ENCODE results near the gene CMC1.

The CMC1 gene

DNA sequence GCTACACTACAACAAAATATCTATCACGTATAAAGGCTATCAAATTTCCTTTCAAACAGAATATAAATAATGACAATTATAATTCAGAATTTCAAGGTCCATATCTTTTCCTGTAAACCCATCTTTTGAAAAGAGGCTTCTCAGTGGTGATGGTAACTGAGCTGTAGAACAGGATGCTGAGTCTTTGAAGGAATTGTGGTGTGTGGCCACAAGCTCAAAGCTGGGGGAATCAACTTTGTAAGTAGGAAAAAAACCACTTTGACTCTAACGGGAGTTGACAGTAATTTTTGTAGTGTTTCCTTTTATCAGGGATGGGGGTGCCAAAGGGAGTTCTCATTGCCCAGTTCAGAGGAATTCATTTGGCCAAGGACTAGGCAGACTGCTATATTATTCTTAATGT, 93.8 kb downstream of the CMC1 start:
- no peaks in the 10 kb centered on the region for H3K27me3 ChIP-seq (ENCODE audit: insufficient read depth, low read length, poor library complexity, severe bottlenecking)
- H3F3A ChIP-seq (ENCODE audit: low read depth), result no peaks in the 10 kb centered on the region
- no peak for TF ChIP-seq EZH2phosphoT487 (IDR thresholded peaks at IDR 0.05; ENCODE audit: borderline replicate concordance)
- TF ChIP-seq CTCF (conservative IDR thresholded peaks at IDR 0.05; ENCODE audit: low read length), result no peak
- peaks cover 41% of the 10 kb centered on the region; the same call in 1 of the 2 replicates for H3K36me3 ChIP-seq (ENCODE audit: insufficient read depth, low read length)
- no peaks in the 10 kb centered on the region for H4K20me1 ChIP-seq (ENCODE audit: insufficient read depth, low read length, poor library complexity, severe bottlenecking)
- no peak overlapping the region for H3K4me2 ChIP-seq (ENCODE audit: low read depth, low read length, poor library complexity, severe bottlenecking)
- no peaks in the 10 kb centered on the region for H3K9me3 ChIP-seq (ENCODE audit: insufficient read depth, low read depth, low read length)
- H3K9me2 ChIP-seq (replicated peaks; ENCODE audit: low read depth, low read length), result no peaks in the 10 kb centered on the region
- H2AFZ ChIP-seq (ENCODE audit: low read length), result no peak overlapping the region
- no peak overlapping the region for H3K4me3 ChIP-seq (ENCODE audit: low read length, poor library complexity, severe bottlenecking)
- peaks cover 7% of the 10 kb centered on the region for H3K4me1 ChIP-seq (ENCODE audit: insufficient read depth, low read length, poor library complexity, severe bottlenecking)
- H3K9ac ChIP-seq (ENCODE audit: low read depth, low read length, poor library complexity, severe bottlenecking), result no peak overlapping the region
- peaks cover under 1% of the 10 kb centered on the region; the same call in 1 of the 2 replicates for H3K79me2 ChIP-seq (ENCODE audit: insufficient read depth, low read length)

GRCh38 chr3:28337230-28337629, 95.8 kb downstream of the CMC1 start:
- H3F3A ChIP-seq (ENCODE audit: low read depth), result no peaks in the 10 kb centered on the region
- no peak for TF ChIP-seq EZH2phosphoT487 (IDR thresholded peaks at IDR 0.05; ENCODE audit: borderline replicate concordance)
- TF ChIP-seq CTCF (conservative IDR thresholded peaks at IDR 0.05; ENCODE audit: low read length), result no peak
- H3K4me3 ChIP-seq (ENCODE audit: low read length, poor library complexity, severe bottlenecking), result no peak overlapping the region
- H3K9ac ChIP-seq (ENCODE audit: low read depth, low read length, poor library complexity, severe bottlenecking), result no peak overlapping the region
- no peak overlapping the region for H2AFZ ChIP-seq (ENCODE audit: low read length)
- no peaks in the 10 kb centered on the region for H3K27me3 ChIP-seq (ENCODE audit: insufficient read depth, low read length, poor library complexity, severe bottlenecking)
- H3K4me2 ChIP-seq (ENCODE audit: low read depth, low read length, poor library complexity, severe bottlenecking), result no peak overlapping the region
- peaks cover 29% of the 10 kb centered on the region; the same call in 1 of the 2 replicates for H3K36me3 ChIP-seq (ENCODE audit: insufficient read depth, low read length)
- peaks cover 15% of the 10 kb centered on the region for H3K79me2 ChIP-seq (ENCODE audit: insufficient read depth, low read length)
- H4K20me1 ChIP-seq (ENCODE audit: insufficient read depth, low read length, poor library complexity, severe bottlenecking), result peaks cover 4% of the 10 kb centered on the region
- H3K9me2 ChIP-seq (replicated peaks; ENCODE audit: low read depth, low read length), result no peaks in the 10 kb centered on the region
- H3K9me3 ChIP-seq (ENCODE audit: insufficient read depth, low read depth, low read length), result no peaks in the 10 kb centered on the region
- H3K4me1 ChIP-seq (ENCODE audit: insufficient read depth, low read length, poor library complexity, severe bottlenecking), result peaks cover 17% of the 10 kb centered on the region

DNA sequence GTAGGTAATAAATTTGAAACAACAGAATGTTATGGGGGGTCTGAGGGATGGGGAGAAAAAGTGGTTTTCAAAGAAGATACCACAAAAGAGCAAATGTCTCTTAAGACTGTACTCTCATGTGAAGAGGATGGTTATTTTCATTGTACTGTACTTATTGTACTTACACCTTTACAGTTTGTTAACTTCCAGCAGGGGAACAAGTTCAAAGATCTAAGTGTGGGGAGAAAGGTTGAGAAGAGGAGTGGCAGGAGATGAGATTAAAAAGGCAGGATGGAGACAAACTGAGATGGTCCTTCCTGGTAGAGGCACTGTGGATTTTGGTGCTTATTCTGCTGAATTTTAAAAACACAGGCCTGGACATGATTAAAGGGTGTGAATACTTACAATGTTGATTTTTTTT, 101.7 kb downstream of the CMC1 start:
- Histone ChIP-seq H3K27me3 (ENCODE audit: insufficient read depth, low read length, poor library complexity, severe bottlenecking) (no peaks in the 10 kb centered on the region), H3K79me2 (ENCODE audit: insufficient read depth, low read length) (peaks cover 64% of the 10 kb centered on the region), H3K4me3 (ENCODE audit: low read length, poor library complexity, severe bottlenecking) (peak overlapping the region; percentile 64), H3F3A (ENCODE audit: low read depth) (no peaks in the 10 kb centered on the region), H3K36me3 (ENCODE audit: insufficient read depth, low read length) (peaks cover 11% of the 10 kb centered on the region; the same call in 1 of the 2 replicates), H3K4me1 (ENCODE audit: insufficient read depth, low read length, poor library complexity, severe bottlenecking) (peaks cover 62% of the 10 kb centered on the region), H4K20me1 (ENCODE audit: insufficient read depth, low read length, poor library complexity, severe bottlenecking) (peaks cover 14% of the 10 kb centered on the region), H3K9me3 (ENCODE audit: insufficient read depth, low read depth, low read length) (no peaks in the 10 kb centered on the region), H3K9ac (ENCODE audit: low read depth, low read length, poor library complexity, severe bottlenecking) (peak overlapping the region; percentile 51), H2AFZ (ENCODE audit: low read length) (no peak overlapping the region), H3K9me2 (replicated peaks; ENCODE audit: low read depth, low read length) (no peaks in the 10 kb centered on the region), H3K4me2 (ENCODE audit: low read depth, low read length, poor library complexity, severe bottlenecking) (peak overlapping the region; percentile 84)
- TF ChIP-seq CTCF (conservative IDR thresholded peaks at IDR 0.05; ENCODE audit: low read length), result no peak
- no peak for TF ChIP-seq EZH2phosphoT487 (IDR thresholded peaks at IDR 0.05; ENCODE audit: borderline replicate concordance)

Data from Loucy (cell line).